GM12878 (cell line): ENCODE measurements around the gene ZDHHC9. TPM values are rescaled to one million over a fixed set of nuclear protein-coding genes. Genes with fewer than 3 reads are reported as not detected.

Source experiments
- ATAC-seq: fragments of 200-7000 bp; cut with Tn5 transposase; 3 replicates; pipeline ENCODE4 v1.9.1; 2020; ENCODE audit warnings: mild to moderate bottlenecking, moderate library complexity
- BruUV-seq: library from RNA; stranded (reverse); fragments of 400-500 nt; replicated peaks from 2 replicates; lab custom pipeline; 2021; lab: Mats Ljungman, UMichigan
- CTCF ChIA-PET: fragments of 300-600 bp; sonication (Branson Sonifier 250); formaldehyde crosslinking; extraction: SDS; loops from one replicate; lab custom pipeline; 2021; ENCODE audit warnings: inconsistent platforms; lab: Yijun Ruan, JAX
- POLR2A ChIA-PET: fragments of 350-600 bp; formaldehyde crosslinking; extraction: SDS; loops from one replicate; lab custom pipeline; 2021; ENCODE audit warnings: inconsistent platforms; lab: Charles Lee
- RAD21 ChIA-PET: fragments of 300-600 bp; sonication (Branson Sonifier 250); formaldehyde crosslinking; loops from one replicate; lab custom pipeline; 2023; ENCODE audit warnings: antibody characterized with exemption; ENCODE audit not compliant: unreplicated experiment; lab: Charles Lee
- SMC1A ChIA-PET: fragments of 300-600 bp; sonication (Branson Sonifier 250); formaldehyde crosslinking; loops from one replicate; lab custom pipeline; 2023; ENCODE audit not compliant: unreplicated experiment, uncharacterized antibody; lab: Charles Lee
- DNase-seq: peaks from one replicate; pipeline ENCODE4 v3.0.0-alpha.2; 2011; ENCODE audit warnings: low read depth, low spot score
- FAIRE-seq: peaks from 3 replicates; lab custom pipeline; 2011; peaks lifted over from hg19 to GRCh38; lab: Jason Lieb, UNC
- H2AFZ ChIP-seq: 2 replicates; pipeline ENCODE4 v1.6.0; 2011; ENCODE audit warnings: low read depth, low read length, control low read depth; ENCODE audit not compliant: control insufficient read depth
- H3K27ac ChIP-seq: 2 replicates; pipeline ENCODE4 v1.5.1; 2011; ENCODE audit warnings: control low read depth; ENCODE audit not compliant: control insufficient read depth, insufficient read depth
- H3K27me3 ChIP-seq, 2 experiments: replicated peaks in 1 of 2; 2 replicates each; pipeline versions ENCODE4 v1.6.0 to v1.6.1; 2011; ENCODE audit warnings: low read length in 1 of 2; ENCODE audit not compliant: control insufficient read depth in 2 of 2, insufficient read depth in 2 of 2
- H3K36me3 ChIP-seq, 2 experiments: 2 replicates each; pipeline ENCODE4 v1.5.1; 2011; ENCODE audit warnings: low read length in 1 of 2; ENCODE audit not compliant: control insufficient read depth in 2 of 2, insufficient read depth in 2 of 2
- H3K4me1 ChIP-seq: 2 replicates; pipeline ENCODE4 v1.6.1; 2011; ENCODE audit warnings: mild to moderate bottlenecking, low read length, moderate library complexity, mixed read lengths; ENCODE audit not compliant: control insufficient read depth, insufficient read depth
- H3K4me2 ChIP-seq: 2 replicates; pipeline ENCODE4 v1.6.0; 2011; ENCODE audit warnings: control low read depth; ENCODE audit not compliant: control insufficient read depth, insufficient read depth
- H3K4me3 ChIP-seq: fragments of 200-600 bp; sonication (generic); 2 replicates; pipeline ENCODE4 v1.5.1; 2016
- H3K79me2 ChIP-seq: 2 replicates; pipeline ENCODE4 v1.6.0; 2011; ENCODE audit warnings: low read length; ENCODE audit not compliant: control insufficient read depth, insufficient read depth
- H3K9ac ChIP-seq: 2 replicates; pipeline ENCODE4 v1.8.0; 2011; ENCODE audit warnings: low read length, control low read depth, mixed read lengths; ENCODE audit not compliant: control insufficient read depth, insufficient read depth
- H3K9me3 ChIP-seq: replicated peaks from 3 replicates; pipeline ENCODE4 v1.5.1; 2011; ENCODE audit warnings: mild to moderate bottlenecking, low read length; ENCODE audit not compliant: control insufficient read depth, insufficient read depth
- H4K20me1 ChIP-seq: 2 replicates; pipeline ENCODE4 v1.6.0; 2011; ENCODE audit not compliant: control insufficient read depth, insufficient read depth
- IKZF1 ChIP-seq: fragments of 450-650 bp; conservative IDR thresholded peaks from 2 replicates; pipeline ENCODE4 v1.6.1; 2017; ENCODE audit warnings: antibody characterized with exemption, mild to moderate bottlenecking
- IKZF2 ChIP-seq, 2 experiments: fragments of 450-650 bp; IDR thresholded peaks; 2 replicates each; pipeline ENCODE4 v1.6.1; 2017; ENCODE audit warnings: mild to moderate bottlenecking in 2 of 2, moderate library complexity in 2 of 2
- MAX ChIP-seq: IDR thresholded peaks from 2 replicates; pipeline ENCODE4 v1.6.1; 2012; ENCODE audit warnings: low read depth, low read length, improper control_type of control experiment
- WGBS: methylation state at CpG from one replicate; pipeline ENCODE4 v1.1.6; 2016; ENCODE audit warnings: low lambda C conversion rate; ENCODE audit not compliant: insufficient replicate concordance, insufficient coverage; ENCODE audit errors: missing lambda C conversion rate; 5-methylcytosine and 5-hydroxymethylcytosine counted together
- in situ Hi-C: fragments of 300-500 bp; cut with MboI; formaldehyde crosslinking; loops from 9 replicates; pipeline ENCODE4 v1.14.3; 2018; ENCODE audit warnings: mixed read lengths
- intact Hi-C: fragments of 100-400 bp; cut with micrococcal nuclease; formaldehyde crosslinking; loops from one replicate; pipeline ENCODE4 v1.14.2; 2022; ENCODE audit not compliant: unreplicated experiment
- polyA plus RNA-seq, 11 experiments: library from polyadenylated mRNA; depleted of rRNA in 4 of 11; unstranded in 6 of 11; stranded (reverse) in 5 of 11; fragments of >200 nt; fragmentation: Nextera tagmentation in 4 of 11; fragmentation: Illumina TruSeq in 1 of 11; extraction: Ambion mirVana in 4 of 11; extraction: Trizol in 1 of 11; gene quantifications; 1 replicate in 1 of 11; 2 replicates in 10 of 11; pipeline versions ENCODE4 v1.2.1 to v1.2.3, GENCODE V29; 2011 to 2016; ENCODE audit warnings: inconsistent platforms in 2 of 11, missing spikeins in 2 of 11, low read depth in 1 of 11
- total RNA-seq, 4 experiments: library from RNA; depleted of rRNA in 3 of 4; stranded (reverse); fragments of >200 nt in 3 of 4; fragmentation: Illumina TruSeq in 1 of 4; extraction: Trizol in 1 of 4; gene quantifications; 2 replicates each; pipeline versions ENCODE4 v1.2.1 to v1.2.3, GENCODE V29; 2013 to 2021
- TF ChIP-seq, protein P1 (sequence below): fragments of 450-650 bp; IDR thresholded peaks from 2 replicates; pipeline ENCODE4 v1.6.1; 2017; ENCODE audit warnings: mild to moderate bottlenecking, moderate library complexity

ZDHHC9 gene
- total and polyA plus RNA-seq, 10 of the 15 experiments (the other 5 are each of a cell fraction or from before 2014, with no cell fraction given), result 1.8 to 13.0 (median 5.4) TPM

GRCh38 chrX:129771266-129771995, 72.3 kb downstream of the ZDHHC9 start:
- POLR2A ChIA-PET, result interaction anchor here (0.5 to 10.1 kb wide), 6 partner anchors 9 to 350 kb away, joined by 3 to 169 read pairs (median 5); partner anchors contain the start of gene SASH3
- Histone ChIP-seq H3K9me3 (no peaks in the 10 kb centered on the region), H3K9ac (no peak overlapping the region; the same call in 1 of the 2 replicates)
- TF ChIP-seq IKZF1 (0 out of 2 replicates have a peak, but pooled peaks have one; percentile 13), IKZF2 (IDR thresholded peaks at IDR 0.05) (0 out of 4 replicates have a peak, but pooled peaks of 1 of the 2 experiments have one; percentile 8), MAX (no peak)
- TF ChIP-seq, protein P1, sequence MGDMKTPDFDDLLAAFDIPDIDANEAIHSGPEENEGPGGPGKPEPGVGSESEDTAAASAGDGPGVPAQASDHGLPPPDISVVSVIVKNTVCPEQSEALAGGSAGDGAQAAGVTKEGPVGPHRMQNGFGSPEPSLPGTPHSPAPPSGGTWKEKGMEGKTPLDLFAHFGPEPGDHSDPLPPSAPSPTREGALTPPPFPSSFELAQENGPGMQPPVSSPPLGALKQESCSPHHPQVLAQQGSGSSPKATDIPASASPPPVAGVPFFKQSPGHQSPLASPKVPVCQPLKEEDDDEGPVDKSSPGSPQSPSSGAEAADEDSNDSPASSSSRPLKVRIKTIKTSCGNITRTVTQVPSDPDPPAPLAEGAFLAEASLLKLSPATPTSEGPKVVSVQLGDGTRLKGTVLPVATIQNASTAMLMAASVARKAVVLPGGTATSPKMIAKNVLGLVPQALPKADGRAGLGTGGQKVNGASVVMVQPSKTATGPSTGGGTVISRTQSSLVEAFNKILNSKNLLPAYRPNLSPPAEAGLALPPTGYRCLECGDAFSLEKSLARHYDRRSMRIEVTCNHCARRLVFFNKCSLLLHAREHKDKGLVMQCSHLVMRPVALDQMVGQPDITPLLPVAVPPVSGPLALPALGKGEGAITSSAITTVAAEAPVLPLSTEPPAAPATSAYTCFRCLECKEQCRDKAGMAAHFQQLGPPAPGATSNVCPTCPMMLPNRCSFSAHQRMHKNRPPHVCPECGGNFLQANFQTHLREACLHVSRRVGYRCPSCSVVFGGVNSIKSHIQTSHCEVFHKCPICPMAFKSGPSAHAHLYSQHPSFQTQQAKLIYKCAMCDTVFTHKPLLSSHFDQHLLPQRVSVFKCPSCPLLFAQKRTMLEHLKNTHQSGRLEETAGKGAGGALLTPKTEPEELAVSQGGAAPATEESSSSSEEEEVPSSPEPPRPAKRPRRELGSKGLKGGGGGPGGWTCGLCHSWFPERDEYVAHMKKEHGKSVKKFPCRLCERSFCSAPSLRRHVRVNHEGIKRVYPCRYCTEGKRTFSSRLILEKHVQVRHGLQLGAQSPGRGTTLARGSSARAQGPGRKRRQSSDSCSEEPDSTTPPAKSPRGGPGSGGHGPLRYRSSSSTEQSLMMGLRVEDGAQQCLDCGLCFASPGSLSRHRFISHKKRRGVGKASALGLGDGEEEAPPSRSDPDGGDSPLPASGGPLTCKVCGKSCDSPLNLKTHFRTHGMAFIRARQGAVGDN, result peak; percentile 68
- TF ChIP-seq, all 136 proteins: peak for 3
- ATAC-seq (no peak), DNase-seq (no peak), FAIRE-seq (peak; percentile 23)
- ChIA-PET SMC1A (interaction anchor here (1.5 to 9.2 kb wide), 4 partner anchors 8 to 52 kb away, joined by 3 to 165 read pairs (median 39); partner anchors contain the start of gene SASH3), CTCF (interaction anchor here (1.3 to 8.5 kb wide), 4 partner anchors 8 to 52 kb away, joined by 3 to 66 read pairs (median 18); partner anchors contain the start of gene SASH3), RAD21 (interaction anchor here (0.9 to 10.0 kb wide), 9 partner anchors 8 to 154 kb away, joined by 3 to 166 read pairs (median 4); partner anchors contain the start of gene SASH3)
- BruUV-seq, result no TSS peak
- no peak overlapping the region for H3K4me2 ChIP-seq
- H4K20me1 ChIP-seq, result no peaks in the 10 kb centered on the region
- in situ Hi-C loops, result no loop called here
- H3K36me3 ChIP-seq, result no peaks in the 10 kb centered on the region
- peak overlapping the region; percentile 35 for H2AFZ ChIP-seq
- intact Hi-C loops, result loop anchor here (10.0 kb wide), 1 partner anchor 403 kb away; the partner anchor contains the start of gene RAB33A
- 53% methylated on average over 14 of the region's 14 CpGs for WGBS
- peaks cover 61% of the 10 kb centered on the region for H3K4me1 ChIP-seq
- H3K27me3 ChIP-seq, result no peaks in the 10 kb centered on the region
- H3K27ac ChIP-seq, result peak overlapping the region; percentile 86
- H3K79me2 ChIP-seq, result peaks cover 2% of the 10 kb centered on the region; the same call in 1 of the 2 replicates
- H3K4me3 ChIP-seq, result no peak overlapping the region
